HL-60/S4 treated with phorbol 12-myristate 13-acetate at 8.2 ng/mL for 4 days and 3 days (cell line): Measurements from ENCODE around the gene SCARB2.

ENCODE experiments used
- in situ Hi-C: fragments of 300-500 bp; cut with MboI; formaldehyde crosslinking; loops from 2 replicates; pipeline ENCODE4 v1.15.0; 2022; ENCODE audit warnings: low sequenced_read_pairs

SCARB2 gene

DNA sequence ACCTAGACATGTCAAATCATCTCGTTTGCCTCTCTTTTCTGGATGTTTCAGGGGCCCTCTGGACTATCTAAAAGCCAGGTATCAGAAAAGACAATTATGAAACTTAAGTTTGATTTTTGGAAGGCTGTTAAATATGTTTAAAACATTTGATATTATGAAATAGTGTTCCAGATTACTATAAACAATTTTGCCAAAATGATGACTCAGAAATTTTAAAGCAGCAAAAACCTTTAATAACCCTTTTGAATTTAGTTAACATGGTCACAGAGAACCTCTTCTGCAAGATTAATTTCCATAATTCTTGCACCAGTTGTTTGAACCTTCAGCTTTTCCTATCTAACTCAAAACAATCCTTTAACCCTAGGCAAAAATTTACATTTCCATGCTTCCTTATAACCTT lies 19.1 kb upstream of the SCARB2 start:
- in situ Hi-C loops, result no loop called here

DNA sequence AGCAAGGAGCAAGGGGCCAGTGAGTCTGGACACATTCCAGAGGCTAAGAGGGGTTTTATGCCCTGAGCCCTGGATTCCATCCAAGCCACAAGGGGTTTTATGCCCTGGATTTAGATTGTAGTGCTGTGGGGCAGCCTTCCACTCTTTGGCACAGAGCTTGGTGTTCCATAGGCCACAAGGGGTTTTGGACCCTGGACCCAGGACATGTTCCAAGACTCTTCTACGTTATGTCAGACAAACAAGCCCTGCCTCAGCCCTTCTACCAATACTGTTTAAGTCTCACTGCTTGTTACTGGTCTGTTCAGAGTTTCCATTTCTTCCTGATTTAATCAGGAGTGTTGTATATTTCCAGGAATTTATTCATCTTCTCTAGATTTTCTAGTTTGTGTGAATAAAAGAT lies 12.8 kb upstream of the SCARB2 start:
- in situ Hi-C loops, result no loop called here

DNA sequence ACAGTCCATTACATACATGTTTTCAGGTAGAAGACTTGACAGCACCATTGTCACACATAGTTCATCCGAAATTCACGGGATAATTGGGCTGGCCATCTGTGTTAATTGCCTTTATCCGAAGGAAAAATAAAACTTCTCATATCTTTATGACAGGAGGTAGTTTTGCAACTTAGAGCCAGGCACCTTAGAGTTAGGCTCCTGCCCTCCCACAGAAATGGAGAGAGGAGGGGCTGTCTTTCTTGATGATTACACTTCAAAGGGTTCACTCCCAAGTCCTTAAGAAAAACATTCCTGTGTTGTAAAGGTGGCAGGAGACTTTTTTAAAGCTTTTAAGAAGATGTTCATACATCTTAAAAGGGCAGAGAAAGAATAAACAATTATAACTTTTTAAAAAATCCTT lies 10.5 kb upstream of the SCARB2 start:
- in situ Hi-C loops, result no loop called here

DNA sequence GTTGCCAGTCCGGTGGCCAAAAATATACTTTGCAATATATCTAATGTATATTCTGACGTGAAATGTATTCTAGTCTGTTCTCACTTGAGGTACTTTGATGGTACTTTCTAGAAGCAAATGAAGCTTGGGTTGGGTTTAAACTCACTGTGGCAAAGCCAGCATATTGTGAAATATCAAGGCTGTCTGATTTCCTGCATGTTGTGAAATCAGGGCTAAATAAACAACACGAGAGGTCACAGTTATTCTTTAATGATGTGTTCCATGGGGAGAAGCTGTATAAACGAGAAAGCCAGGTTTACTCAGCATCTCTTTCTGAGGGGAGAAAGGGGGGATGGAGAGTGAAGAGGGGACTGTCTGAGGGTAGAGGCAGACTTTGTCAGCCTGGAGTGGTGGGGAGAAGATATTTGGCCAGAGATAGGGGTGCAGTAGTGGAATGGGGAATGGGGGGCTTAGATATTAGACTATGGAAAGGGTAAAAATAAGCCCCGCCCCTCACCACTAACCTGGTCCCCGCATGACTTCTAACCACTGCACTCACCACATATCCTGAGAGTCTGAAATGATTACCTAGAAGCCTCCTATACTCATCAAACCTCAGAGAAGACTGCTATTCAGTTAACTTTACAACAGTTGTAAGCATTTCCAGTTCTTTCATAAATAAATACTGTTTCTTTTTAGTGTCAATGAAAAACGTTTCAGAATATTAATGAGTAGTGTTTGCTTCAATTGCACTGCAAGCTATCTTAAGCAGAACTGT lies 5.9 kb upstream of the SCARB2 start:
- in situ Hi-C loops, result loop anchor here (10.0 kb wide), 1 partner anchor 75 kb away; no protein-coding TSS in a partner anchor

DNA sequence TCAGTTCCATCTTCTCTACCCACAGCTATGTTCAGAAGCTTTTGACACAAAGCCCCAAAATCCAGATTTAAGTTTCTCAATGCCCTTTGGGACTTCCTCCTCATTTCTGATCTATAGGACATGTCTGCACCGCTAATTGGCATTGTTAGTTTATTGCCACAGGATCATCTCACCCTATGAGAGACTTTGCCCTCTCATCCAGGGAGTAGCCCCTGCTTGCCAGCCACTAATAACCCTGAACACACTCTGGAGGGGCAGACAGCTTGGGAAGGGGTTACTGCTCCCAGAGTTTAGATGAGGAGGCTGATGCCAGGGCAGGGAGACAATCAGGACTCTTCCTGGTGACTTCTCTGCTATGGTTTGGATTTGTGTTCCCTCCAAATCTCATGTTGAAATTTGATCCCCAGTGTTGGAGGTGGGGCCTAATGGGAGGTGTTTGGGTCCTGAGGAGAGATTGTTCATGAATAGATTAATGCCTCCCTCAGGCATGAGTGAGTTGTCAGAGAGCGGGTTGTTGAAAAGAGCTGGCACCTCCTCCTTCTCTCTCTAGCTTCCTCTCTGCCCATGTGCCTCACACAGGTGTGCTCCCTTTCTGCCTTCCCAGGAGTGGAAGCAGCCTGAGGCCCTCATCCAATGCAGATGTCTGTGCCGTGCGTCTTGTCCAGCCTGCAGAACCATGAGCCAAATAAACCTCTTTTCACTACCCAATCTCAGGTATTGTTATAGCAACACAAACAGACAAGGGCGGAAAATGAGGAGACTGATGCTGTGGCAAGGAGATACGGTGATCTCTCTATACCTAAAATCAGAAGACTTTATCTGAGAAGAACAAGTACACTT lies 3.6 kb upstream of the SCARB2 start:
- in situ Hi-C loops, result loop anchor here (10.0 kb wide), 1 partner anchor 78 kb away; no protein-coding TSS in a partner anchor

DNA sequence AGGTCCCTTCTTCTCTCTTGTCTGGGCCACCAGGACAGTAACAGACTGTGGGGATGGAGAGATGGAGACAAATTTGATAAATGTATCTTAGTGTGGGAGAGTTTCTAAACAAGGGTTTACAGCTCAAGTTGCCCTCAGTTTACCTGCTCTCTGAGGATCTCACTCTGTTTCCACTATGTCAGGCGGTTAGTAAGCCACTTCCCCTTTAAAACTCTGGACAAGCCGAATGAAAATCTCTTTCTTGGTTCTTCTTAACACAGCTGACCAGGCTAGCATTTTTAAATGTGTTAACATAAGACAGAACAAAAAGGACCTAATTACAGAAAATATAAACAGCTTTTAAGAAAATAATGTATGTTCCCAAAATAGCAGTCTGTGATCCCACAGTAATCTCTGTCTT lies 2.9 kb upstream of the SCARB2 start:
- in situ Hi-C loops, result loop anchor here (10.0 kb wide), 1 partner anchor 78 kb away; no protein-coding TSS in a partner anchor

DNA sequence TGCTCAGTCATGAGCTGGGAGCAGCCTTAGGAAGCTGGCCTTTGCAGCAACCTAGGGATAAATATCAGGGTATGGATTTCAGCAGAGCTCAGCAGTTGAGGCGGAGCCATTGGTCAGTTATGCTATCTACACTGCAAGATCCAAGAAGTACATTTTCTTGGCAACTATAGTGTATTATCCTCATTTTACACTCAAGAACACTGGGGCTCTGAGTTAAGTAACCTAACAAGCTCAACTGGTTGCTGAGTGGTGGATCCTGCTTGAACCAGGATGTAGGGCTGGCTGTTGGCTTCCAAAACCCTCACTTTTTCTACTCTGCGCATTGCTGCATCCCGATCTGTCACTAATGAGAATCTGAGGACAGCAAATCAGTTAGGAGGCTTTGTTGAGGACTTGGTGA lies 1.5 kb upstream of the SCARB2 start:
- in situ Hi-C loops, result loop anchor here (10.0 kb wide), 1 partner anchor 80 kb away; no protein-coding TSS in a partner anchor

DNA sequence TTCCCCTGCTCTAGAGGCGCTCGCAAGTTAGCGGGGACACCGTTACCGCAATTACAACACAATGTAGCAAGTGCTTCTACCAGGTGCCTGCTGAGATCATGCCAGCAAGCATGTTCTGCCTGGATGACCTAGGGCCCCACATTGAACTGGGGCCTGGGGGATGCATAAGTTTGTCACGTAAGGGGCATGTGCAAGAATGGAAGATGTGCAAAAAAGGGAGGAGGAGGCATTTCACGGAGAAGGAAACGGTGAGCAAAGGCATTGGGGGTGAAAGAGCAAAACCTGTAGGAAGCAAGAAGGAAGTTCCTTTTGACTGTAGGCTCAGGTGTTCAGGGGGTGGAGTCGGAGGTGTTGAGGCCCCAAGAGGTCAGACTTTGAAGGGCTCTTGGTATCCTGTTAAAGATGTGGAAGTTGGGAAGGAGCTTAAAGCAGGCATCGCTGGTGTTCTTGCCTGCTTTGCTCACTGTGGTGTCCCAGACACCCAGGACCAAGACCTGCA lies 602 bp upstream of the SCARB2 start:
- in situ Hi-C loops, result loop anchor here (10.0 kb wide), 1 partner anchor 81 kb away; no protein-coding TSS in a partner anchor

DNA sequence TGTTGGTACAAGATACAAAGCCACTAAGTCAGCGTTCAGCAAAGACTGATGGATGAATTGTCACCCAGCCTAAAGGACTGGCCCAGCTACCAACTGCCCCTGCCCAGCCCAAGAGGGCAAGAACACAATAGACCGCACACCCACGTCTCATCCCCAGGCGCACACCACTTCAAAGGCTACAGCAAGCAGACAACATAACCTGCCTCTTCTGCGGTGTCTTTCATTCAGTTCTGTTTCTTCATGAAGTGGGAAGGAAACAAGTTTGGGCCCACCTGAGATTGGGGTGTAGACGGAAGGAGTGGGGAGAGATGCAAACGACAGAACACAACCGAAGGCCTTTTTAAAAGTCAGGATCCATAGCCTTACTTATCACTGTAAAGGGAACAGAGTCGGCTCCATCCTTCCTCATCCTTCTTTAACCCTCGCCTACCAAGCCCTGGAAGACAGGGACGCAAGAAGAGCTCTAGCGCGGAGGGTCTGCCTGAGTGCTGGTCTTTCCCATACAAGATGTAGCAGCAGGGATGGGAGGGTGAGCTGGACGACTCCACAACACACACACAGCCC lies 691 bp downstream of the SCARB2 start:
- in situ Hi-C loops, result loop anchor here (10.0 kb wide), 1 partner anchor 82 kb away; no protein-coding TSS in a partner anchor

DNA sequence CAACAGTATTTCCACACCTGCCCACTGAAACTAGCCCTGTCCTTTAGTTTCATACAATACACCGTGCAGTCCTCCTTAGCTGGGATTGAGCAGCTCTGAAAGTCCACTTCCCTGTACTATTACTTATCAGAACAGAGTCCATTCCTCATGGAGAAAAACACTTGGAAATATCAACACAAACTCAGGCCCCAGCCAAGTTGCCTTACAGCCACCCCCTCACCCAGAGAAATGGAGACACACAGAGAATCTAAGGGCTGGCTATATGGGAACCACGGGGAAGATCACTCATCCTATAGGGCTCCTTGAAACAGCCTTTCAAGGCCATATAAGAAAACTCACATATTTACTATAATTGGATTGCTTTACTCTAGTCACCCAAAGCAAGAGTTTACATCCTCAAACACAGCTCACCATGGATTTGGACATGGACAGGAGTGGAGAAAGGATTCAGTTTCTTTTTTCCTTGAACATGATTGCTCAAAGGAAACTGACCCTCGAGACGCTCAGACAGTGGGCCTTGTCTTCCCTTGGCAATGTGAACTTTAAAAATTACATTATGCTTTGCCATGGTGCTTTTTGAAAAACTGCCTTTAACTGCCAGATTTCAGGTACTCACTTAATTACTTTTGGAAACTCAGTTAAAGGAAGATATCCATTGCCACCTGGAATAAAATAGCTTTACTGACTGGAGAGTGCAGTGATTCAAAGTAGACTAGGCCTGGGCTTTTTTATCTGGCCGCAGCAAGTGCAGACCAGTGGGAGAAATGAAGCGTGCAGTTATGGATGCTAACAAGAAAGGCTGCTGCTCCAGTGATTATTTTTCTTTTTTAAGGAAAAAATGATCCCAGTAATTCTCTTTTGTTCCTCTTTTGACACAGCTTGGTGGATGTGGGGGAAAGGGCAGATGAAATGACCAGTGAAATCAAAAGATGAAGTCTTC lies 1.6 kb downstream of the SCARB2 start:
- in situ Hi-C loops, result loop anchor here (10.0 kb wide), 1 partner anchor 83 kb away; no protein-coding TSS in a partner anchor

DNA sequence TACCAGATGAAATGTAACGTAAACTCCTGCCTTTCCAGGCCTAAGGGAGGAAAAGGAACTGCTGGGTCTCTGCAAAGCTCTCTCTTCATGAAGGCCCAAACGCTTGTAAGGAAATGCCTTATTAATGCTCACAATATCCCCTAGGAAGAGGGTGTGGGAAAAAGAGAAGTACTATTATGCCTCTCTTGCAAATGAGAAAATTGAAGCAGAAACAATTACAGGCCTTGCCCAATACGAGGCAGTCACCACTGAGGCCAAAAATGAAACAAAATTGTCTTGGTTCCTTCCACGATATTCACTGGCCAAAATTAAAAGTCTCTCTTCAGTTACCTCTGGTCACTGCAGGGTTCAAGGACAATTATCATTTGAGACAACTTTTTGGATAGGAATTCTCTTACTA lies 3.2 kb downstream of the SCARB2 start:
- in situ Hi-C loops, result loop anchor here (10.0 kb wide), 1 partner anchor 84 kb away; no protein-coding TSS in a partner anchor

DNA sequence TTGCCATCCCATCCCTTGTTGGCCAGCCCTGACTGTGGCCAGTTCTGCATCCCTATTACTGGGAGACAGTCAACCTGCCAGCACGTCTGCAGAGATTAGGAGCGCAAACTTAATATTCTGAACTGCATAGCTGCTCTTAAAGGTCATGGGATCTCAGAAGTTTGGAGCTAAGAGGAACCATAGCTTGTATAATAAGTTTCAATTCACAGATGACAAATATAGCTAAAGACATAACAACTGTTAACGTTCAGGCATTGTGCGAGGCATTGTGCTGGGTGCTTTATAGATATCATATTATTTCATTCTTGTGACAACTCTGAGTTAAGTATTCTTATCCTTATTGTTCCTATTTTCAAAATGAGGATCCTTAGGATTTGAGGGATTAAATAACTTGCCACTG lies 3.7 kb downstream of the SCARB2 start:
- in situ Hi-C loops, result loop anchor here (10.0 kb wide), 1 partner anchor 85 kb away; no protein-coding TSS in a partner anchor

DNA sequence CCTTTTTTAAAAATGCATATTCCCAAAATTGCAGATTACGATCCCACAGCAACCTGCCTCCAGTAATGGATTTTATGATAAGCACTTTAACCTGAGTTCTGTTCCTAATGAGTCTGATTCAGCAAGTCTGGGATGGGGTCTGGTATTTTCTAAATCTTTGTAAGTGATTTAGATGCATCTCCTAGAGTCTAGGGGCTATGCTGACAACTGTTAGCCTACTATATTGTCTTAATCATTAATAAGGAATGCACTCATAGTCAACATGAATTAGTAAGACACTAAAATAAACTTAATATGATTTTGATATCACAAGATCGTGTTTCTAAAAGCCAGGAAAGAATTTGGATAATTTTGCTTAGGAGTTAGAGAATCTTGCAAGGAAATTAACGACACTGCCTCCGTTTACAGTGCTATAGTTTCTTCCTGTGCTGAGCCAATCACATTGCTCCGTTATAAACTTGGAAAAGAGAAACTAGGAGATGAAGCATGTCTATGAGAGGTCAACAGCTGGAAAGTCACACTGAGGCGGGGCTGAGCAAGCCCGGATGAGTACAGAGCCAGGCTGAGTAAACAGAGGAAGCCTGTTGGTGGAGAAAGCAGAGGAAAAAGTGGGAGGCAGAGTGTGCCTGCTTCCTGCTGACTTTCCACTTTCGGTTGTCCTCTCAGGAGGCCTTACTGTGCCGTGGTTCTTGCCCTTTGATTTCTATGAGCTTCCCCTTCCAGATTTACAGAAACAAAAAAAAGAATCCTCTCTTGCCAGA lies 5.4 kb downstream of the SCARB2 start:
- in situ Hi-C loops, result no loop called here

DNA sequence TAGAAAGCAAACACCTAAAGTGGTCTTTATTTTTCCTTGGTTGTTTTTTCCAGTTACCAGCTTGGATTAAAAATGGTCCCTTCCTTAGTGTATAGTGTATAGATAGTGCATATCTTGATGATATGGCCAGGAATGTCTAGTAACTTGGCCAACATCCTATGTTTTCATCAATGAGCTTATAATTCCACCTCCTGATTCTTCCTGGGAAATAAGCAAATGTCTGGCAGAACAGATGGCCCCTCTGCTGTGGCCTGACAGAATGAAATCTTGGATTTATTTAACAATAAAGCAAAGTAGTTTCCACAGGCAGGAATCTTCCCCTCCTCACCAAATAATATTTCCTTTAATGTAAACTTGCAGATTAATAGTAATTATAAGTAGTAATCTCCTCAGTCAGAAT lies 6.1 kb downstream of the SCARB2 start:
- in situ Hi-C loops, result no loop called here

DNA sequence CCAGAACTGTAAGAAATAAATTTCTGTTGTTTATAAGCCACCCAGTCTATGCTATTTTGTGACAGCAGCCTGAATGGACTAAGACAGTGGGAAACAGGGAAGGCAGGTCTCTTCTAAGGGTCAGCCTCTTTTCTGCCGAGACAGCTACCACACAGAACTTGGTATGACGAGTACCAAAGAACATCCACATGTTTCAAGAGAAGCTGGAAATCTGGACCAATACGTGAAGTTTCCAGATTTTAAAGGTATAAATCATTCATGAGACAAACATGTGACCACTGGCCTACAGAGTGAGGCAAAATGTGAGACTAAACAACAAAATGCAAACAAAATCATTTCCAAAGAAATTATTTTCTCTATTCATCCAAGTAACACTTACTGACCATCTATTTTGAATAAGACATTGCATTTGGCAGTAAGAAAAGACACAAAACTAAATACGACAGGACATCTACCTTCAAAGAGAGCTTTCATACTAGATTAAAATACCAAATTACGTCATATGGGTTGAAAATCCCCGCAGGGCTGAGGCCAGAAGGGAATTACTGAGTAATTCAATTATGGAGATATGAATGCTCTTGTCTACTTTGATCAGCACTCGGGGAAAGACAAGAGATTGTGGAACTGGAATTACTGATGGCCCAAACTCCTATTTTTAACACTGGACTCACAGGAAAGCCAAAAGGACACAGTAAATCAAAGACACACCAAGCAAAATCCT lies 7.2 kb downstream of the SCARB2 start:
- in situ Hi-C loops, result no loop called here

DNA sequence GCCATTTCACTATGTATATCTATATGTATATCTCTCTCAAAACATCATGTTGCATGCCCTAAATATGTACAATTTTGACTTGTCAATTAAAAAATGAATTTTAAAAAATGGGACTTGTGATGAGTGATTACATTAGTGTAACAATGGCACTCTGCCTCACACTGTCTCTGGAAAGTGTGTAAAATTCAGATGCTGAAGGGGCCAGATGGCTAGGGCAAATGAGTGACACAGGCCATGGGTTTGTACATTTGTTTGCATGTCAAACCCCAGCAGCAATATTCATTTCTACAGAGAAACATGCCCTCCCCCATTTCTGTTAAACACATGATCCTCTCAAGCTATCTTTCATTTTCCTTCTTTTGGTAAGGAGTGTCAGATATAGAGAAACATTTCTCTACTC lies 8.1 kb downstream of the SCARB2 start:
- in situ Hi-C loops, result no loop called here

DNA sequence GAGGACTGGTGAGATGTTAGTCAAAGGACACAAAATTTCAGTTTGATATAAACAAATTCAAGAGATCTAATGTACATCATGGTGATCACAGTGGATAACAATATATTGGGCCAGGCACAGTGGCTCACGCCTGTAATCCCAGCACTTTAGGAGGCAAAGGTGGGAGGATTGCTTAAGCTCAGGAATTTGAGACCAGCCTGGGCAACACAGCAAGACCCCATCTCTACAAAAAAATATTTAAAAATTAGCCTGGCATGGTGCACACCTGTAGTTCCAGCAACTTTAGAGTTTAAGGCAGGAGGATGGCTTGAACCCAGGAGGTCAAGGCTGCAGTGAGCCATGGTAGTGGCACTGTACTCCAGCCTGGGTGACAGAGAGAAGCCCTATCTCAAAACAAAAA lies 8.7 kb downstream of the SCARB2 start:
- in situ Hi-C loops, result no loop called here

DNA sequence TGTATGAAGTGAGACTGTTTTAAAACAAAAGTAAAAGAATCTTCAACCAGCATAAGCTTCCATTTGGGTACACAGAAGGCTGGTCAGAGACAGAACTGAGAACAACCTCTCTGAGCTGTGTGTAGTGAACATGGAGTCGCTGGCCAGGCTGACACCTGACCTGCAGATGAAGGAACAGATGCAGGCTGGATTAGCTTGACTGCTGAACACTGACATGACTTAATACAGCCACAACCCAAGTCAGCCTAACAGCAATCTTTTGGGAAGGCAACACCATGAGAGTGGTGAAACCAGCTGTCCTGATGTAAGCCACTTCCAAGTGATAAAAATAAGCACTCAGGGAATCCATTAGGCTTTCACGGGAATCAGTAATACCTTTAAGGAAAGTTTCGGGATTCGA lies 10.1 kb downstream of the SCARB2 start:
- in situ Hi-C loops, result no loop called here

DNA sequence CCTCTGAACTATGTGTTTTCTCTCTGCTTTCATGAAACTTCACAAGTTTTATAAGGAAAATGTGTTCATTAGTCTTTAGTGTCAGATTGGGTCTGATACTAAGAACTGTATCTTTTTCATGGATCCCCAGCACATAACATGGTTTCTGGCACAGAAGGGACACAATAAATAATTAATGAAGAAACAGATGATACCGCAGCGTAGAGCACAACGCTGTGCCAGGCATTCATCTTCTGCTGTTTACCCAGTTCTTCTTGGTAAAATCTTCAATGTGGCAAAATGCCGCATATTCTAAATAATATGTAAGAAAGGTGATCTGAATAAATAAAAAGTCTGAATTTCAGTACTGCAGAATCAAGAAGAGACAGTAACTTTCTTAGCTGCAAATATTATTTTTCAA lies 12.3 kb downstream of the SCARB2 start:
- in situ Hi-C loops, result no loop called here
